CD4-positive, alpha-beta T cell treated with Interleukin-4 for 1 hour (primary cell): ENCODE data around the gene AKAIN1.
A peak's percentile ranks its signal among the peaks of the same experiment; 100 is the strongest.

Experiments used
- DNase-seq, 2 donors: peaks; one replicate each; pipeline ENCODE4 v3.0.0-alpha.2; 2020 to 2022

The AKAIN1 gene

GRCh38 chr18:5158587-5158986, 38.5 kb downstream of the AKAIN1 start:
- no peak for DNase-seq

GRCh38 chr18:5158172-5158571, 38.9 kb downstream of the AKAIN1 start:
- DNase-seq = no peak

GRCh38 chr18:5155907-5156287, 41.2 kb downstream of the AKAIN1 start:
- no peak for DNase-seq

GRCh38 chr18:5155218-5155906, 41.7 kb downstream of the AKAIN1 start:
- DNase-seq = no peak

- DNase-seq = no peak
Observed at GRCh38 chr18:5152343-5153020, 44.6 kb downstream of the AKAIN1 start.

- DNase-seq = no peak
Observed at GRCh38 chr18:5150894-5151293, 46.2 kb downstream of the AKAIN1 start.

- no peak for DNase-seq
Observed at GRCh38 chr18:5146093-5146492, 51.0 kb downstream of the AKAIN1 start.

GRCh38 chr18:5145168-5145825, 51.8 kb downstream of the AKAIN1 start:
- no peak for DNase-seq

GRCh38 chr18:5144629-5145028, 52.4 kb downstream of the AKAIN1 start:
- DNase-seq = no peak

- no peak for DNase-seq
Observed at GRCh38 chr18:5142859-5143258, 54.2 kb downstream of the AKAIN1 start.

GRCh38 chr18:5142131-5142530, 54.9 kb downstream of the AKAIN1 start:
- no peak for DNase-seq

GRCh38 chr18:5137261-5137660, 59.8 kb downstream of the AKAIN1 start:
- no peak for DNase-seq

GRCh38 chr18:5132987-5133386, 64.1 kb downstream of the AKAIN1 start:
- no peak for DNase-seq

- no peak for DNase-seq
Observed at GRCh38 chr18:5122272-5122671, 74.8 kb downstream of the AKAIN1 start.

- no peak for DNase-seq
Observed at GRCh38 chr18:5110266-5110665, 86.8 kb downstream of the AKAIN1 start.

GRCh38 chr18:5107988-5108387, 89.1 kb downstream of the AKAIN1 start:
- no peak for DNase-seq

- DNase-seq = no peak
Observed at GRCh38 chr18:5106730-5107129, 90.3 kb downstream of the AKAIN1 start.

GRCh38 chr18:5104246-5104645, 92.8 kb downstream of the AKAIN1 start:
- no peak for DNase-seq

- no peak for DNase-seq
Observed at GRCh38 chr18:5103693-5104092, 93.4 kb downstream of the AKAIN1 start.

- peak in 1 of 2 donors; percentile 6 for DNase-seq
Observed at GRCh38 chr18:5103286-5103685, 93.8 kb downstream of the AKAIN1 start.

GRCh38 chr18:5097116-5097703, 99.8 kb downstream of the AKAIN1 start:
- no peak for DNase-seq

GRCh38 chr18:5095239-5095638, 101.8 kb downstream of the AKAIN1 start:
- no peak for DNase-seq

GRCh38 chr18:5093902-5094301, 103.2 kb downstream of the AKAIN1 start:
- no peak for DNase-seq
